Endothelial cell of umbilical vein (primary cell): ENCODE measurements around the gene AKAP8. TPM values are rescaled to one million over a fixed set of nuclear protein-coding genes. Genes with fewer than 3 reads are reported as not detected.

Experiments
- BruUV-seq: library from RNA; stranded (reverse); fragments of 400-500 nt; replicated peaks from 2 replicates; lab custom pipeline; 2021; lab: Mats Ljungman, UMichigan
- CTCF ChIA-PET: fragments of 300-600, 350-600 bp; sonication (Branson Sonifier 250); formaldehyde crosslinking; loops from one replicate; lab custom pipeline; 2021; ENCODE audit warnings: antibody characterized with exemption, inconsistent platforms; lab: Charles Lee
- POLR2A ChIA-PET: fragments of 300-600, 350-600 bp; sonication (Branson Sonifier 250); formaldehyde crosslinking; loops from one replicate; lab custom pipeline; 2021; ENCODE audit warnings: antibody characterized with exemption, inconsistent platforms; lab: Charles Lee
- DNase-seq: peaks from one replicate; pipeline ENCODE4 v3.0.0-alpha.2; 2011; ENCODE audit warnings: low read depth, low spot score
- FAIRE-seq: peaks from 2 replicates; lab custom pipeline; 2011; peaks lifted over from hg19 to GRCh38; lab: Jason Lieb, UNC
- H2AFZ ChIP-seq: 2 replicates; pipeline ENCODE4 v1.6.0; 2012; ENCODE audit warnings: low read depth, low read length, control low read depth, inconsistent platforms
- H3K27ac ChIP-seq: 2 replicates; pipeline ENCODE4 v1.5.1; 2011; ENCODE audit warnings: low read depth, mild to moderate bottlenecking, control low read depth, low read length, moderate library complexity; ENCODE audit not compliant: insufficient read depth
- H3K27me3 ChIP-seq, 2 experiments: 2 replicates each; pipeline versions ENCODE4 v1.6.0 to v1.6.1; 2011; ENCODE audit warnings: low read length in 2 of 2, mixed read lengths in 1 of 2; ENCODE audit not compliant: control insufficient read depth in 2 of 2, insufficient read depth in 2 of 2
- H3K36me3 ChIP-seq, 2 experiments: 2 replicates in 1 of 2; 3 replicates in 1 of 2; pipeline ENCODE4 v1.5.1; 2011; ENCODE audit warnings: low read length in 2 of 2, mild to moderate bottlenecking in 1 of 2, moderate library complexity in 1 of 2; ENCODE audit not compliant: control insufficient read depth in 2 of 2, insufficient read depth in 2 of 2; ENCODE audit errors: extremely low read depth in 1 of 2
- H3K4me1 ChIP-seq: 3 replicates; pipeline ENCODE4 v1.5.1; 2011; ENCODE audit warnings: mild to moderate bottlenecking, low read length; ENCODE audit not compliant: control insufficient read depth, insufficient read depth; ENCODE audit errors: extremely low read depth
- H3K4me2 ChIP-seq: 2 replicates; pipeline ENCODE4 v1.6.1; 2011; ENCODE audit warnings: low read length, control low read depth, mixed read lengths; ENCODE audit not compliant: insufficient read depth
- H3K4me3 ChIP-seq, 3 experiments: fragments of 200-600 bp in 1 of 3; sonication (generic), shearing (Covaris generic) in 1 of 3; replicated peaks in 1 of 3; 2 replicates each; pipeline ENCODE4 v1.5.1; 2011 to 2016; ENCODE audit warnings: control low read depth in 3 of 3, low read length in 3 of 3, mild to moderate bottlenecking in 2 of 3, inconsistent platforms in 1 of 3, low read depth in 1 of 3, moderate library complexity in 1 of 3; ENCODE audit not compliant: insufficient read depth in 1 of 3
- H3K79me2 ChIP-seq: 2 replicates; pipeline ENCODE4 v1.6.0; 2012; ENCODE audit warnings: low read length, inconsistent platforms; ENCODE audit not compliant: control insufficient read depth, insufficient read depth
- H3K9ac ChIP-seq: replicated peaks from 2 replicates; pipeline ENCODE3; 2011; ENCODE audit warnings: low read length, control low read depth; ENCODE audit not compliant: insufficient read depth; ENCODE audit errors: extremely low read depth
- H3K9me1 ChIP-seq: replicated peaks from 3 replicates; pipeline ENCODE4 v1.6.0; 2011; ENCODE audit warnings: mild to moderate bottlenecking, low read length; ENCODE audit not compliant: control insufficient read depth, insufficient read depth; ENCODE audit errors: extremely low read depth
- H3K9me3 ChIP-seq: replicated peaks from 2 replicates; pipeline ENCODE4 v1.5.1; 2012; ENCODE audit warnings: low read length, inconsistent platforms; ENCODE audit not compliant: control insufficient read depth, insufficient read depth
- H4K20me1 ChIP-seq: replicated peaks from 2 replicates; pipeline ENCODE3; 2011; ENCODE audit warnings: mild to moderate bottlenecking, low read length; ENCODE audit not compliant: control insufficient read depth, insufficient read depth; ENCODE audit errors: extremely low read depth
- CTCF ChIP-seq, 2 donors: IDR thresholded peaks; 1 replicate in 1 of 2; 2 replicates in 1 of 2; pipeline ENCODE4 v1.5.1; 2011; ENCODE audit warnings: low read length in 2 of 2, mild to moderate bottlenecking in 2 of 2, moderate library complexity in 2 of 2, control low read depth in 1 of 2, inconsistent platforms in 1 of 2, low read depth in 1 of 2; ENCODE audit not compliant: insufficient read depth in 1 of 2; ENCODE audit errors: extremely low read depth in 1 of 2
- EZH2 ChIP-seq: IDR thresholded peaks from 2 replicates; pipeline ENCODE4 v1.6.1; 2012; ENCODE audit warnings: borderline replicate concordance, low read depth, mild to moderate bottlenecking, moderate library complexity, low read length, inconsistent platforms; ENCODE audit not compliant: severe bottlenecking
- FOS ChIP-seq: IDR thresholded peaks from 2 replicates; pipeline ENCODE4 v1.6.1; 2011; ENCODE audit warnings: mild to moderate bottlenecking, low read length, moderate library complexity, borderline replicate concordance; ENCODE audit not compliant: insufficient read depth
- GATA2 ChIP-seq: IDR thresholded peaks from 2 replicates; pipeline ENCODE4 v1.7.0; 2011; ENCODE audit warnings: low read depth, mild to moderate bottlenecking, moderate library complexity, mixed read lengths, low read length; ENCODE audit not compliant: insufficient read length, insufficient read depth
- JUN ChIP-seq: IDR thresholded peaks from 2 replicates; pipeline ENCODE4 v1.6.1; 2011; ENCODE audit warnings: borderline replicate concordance, low read depth; ENCODE audit not compliant: insufficient read length, insufficient read depth
- MAX ChIP-seq: IDR thresholded peaks from 2 replicates; pipeline ENCODE4 v1.6.1; 2011; ENCODE audit not compliant: insufficient read depth, insufficient read length
- MYC ChIP-seq: IDR thresholded peaks from one replicate; pipeline ENCODE4 v1.6.1; 2011; ENCODE audit warnings: mild to moderate bottlenecking, low read depth, low read length
- POLR2A ChIP-seq: IDR thresholded peaks from 2 replicates; pipeline ENCODE4 v1.6.1; 2012; ENCODE audit warnings: low read depth, mild to moderate bottlenecking, control low read depth, low read length
- POLR2AphosphoS5 ChIP-seq: IDR thresholded peaks from 2 replicates; pipeline ENCODE4 v1.6.1; 2012; ENCODE audit warnings: low read depth, mild to moderate bottlenecking, control low read depth, low read length, moderate library complexity; ENCODE audit not compliant: insufficient read depth
- dilution Hi-C: fragments of 300-500 bp; cut with MboI; formaldehyde crosslinking; loops from one replicate; pipeline ENCODE4 v1.15.0; 2019; ENCODE audit warnings: low sequenced_read_pairs; ENCODE audit not compliant: extremely low pct_ligation_motif_present
- intact Hi-C: fragments of 100-400 bp; cut with micrococcal nuclease; formaldehyde crosslinking; loops from one replicate; pipeline ENCODE4 v1.10.0; 2022
- polyA plus RNA-seq, 4 experiments: library from polyadenylated mRNA; depleted of rRNA in 3 of 4; stranded (reverse) in 3 of 4; unstranded in 1 of 4; fragments of >200 nt; gene quantifications; 2 replicates each; pipeline versions ENCODE4 v1.2.1 to v1.2.3, GENCODE V29; 2011 to 2012; ENCODE audit warnings: missing spikeins in 1 of 4
- total RNA-seq: library from RNA; stranded (reverse); gene quantifications from 2 replicates; pipeline ENCODE4 v1.2.3, GENCODE V29; 2021

Gene AKAP8
- total and polyA plus RNA-seq, 2 donors (not counting 3 experiments of a cell fraction or from before 2014, with no cell fraction given): 16.4 to 44.1 TPM

GRCh38 chr19:15427991-15428471 lies 48.4 kb upstream of the AKAP8 start:
- DNase-seq: no peak
- no peaks in the 10 kb centered on the region for H3K9me1 ChIP-seq
- ChIA-PET CTCF (interaction anchor here (2.1 kb wide), 1 partner anchor 9 kb away, joined by 13 read pairs; the partner anchor contains the start of gene AKAP8L), POLR2A (no interaction called here)
- H4K20me1 ChIP-seq: no peaks in the 10 kb centered on the region
- intact Hi-C loops: no loop called here
- H3K4me1 ChIP-seq: peaks cover 10% of the 10 kb centered on the region
- dilution Hi-C loops: no loop called here
- FAIRE-seq: no peak
- H3K9me3 ChIP-seq: no peaks in the 10 kb centered on the region
- H2AFZ ChIP-seq: no peak overlapping the region
- no peak overlapping the region for H3K27ac ChIP-seq
- H3K27me3 ChIP-seq: no peaks in the 10 kb centered on the region
- H3K4me2 ChIP-seq: no peak overlapping the region
- BruUV-seq: no TSS peak
- no peak overlapping the region for H3K4me3 ChIP-seq
- TF ChIP-seq MAX: no peak
- TF ChIP-seq MYC: no peak
- TF ChIP-seq FOS: no peak
- TF ChIP-seq GATA2: no peak
- TF ChIP-seq JUN: no peak
- no peak for TF ChIP-seq CTCF (IDR thresholded peaks at IDR 0.05; ENCODE audit: extremely low read depth in 1 of 2, insufficient read depth in 1 of 2, low read depth in 1 of 2, low read length in 2 of 2)
- TF ChIP-seq EZH2: no peak
- TF ChIP-seq POLR2A: no peak
- no peak for TF ChIP-seq POLR2AphosphoS5
- peaks cover 46% of the 10 kb centered on the region for H3K79me2 ChIP-seq
- H3K9ac ChIP-seq: no peak overlapping the region
- H3K36me3 ChIP-seq: peaks cover 10 to 49% of the 10 kb centered on the region in 2 experiments
